HuH-7 (cell line): ENCODE data around the gene CCDC183.
"Not testable (repeated sequence)": the region's sequence is repeated elsewhere in the genome, so short reads cannot be mapped to it uniquely, and the experiment has no call there.

ENCODE experiments used
- DNase-seq: peaks from one replicate; pipeline ENCODE4 v3.0.0; 2011; ENCODE audit warnings: low spot score

Gene CCDC183

DNA sequence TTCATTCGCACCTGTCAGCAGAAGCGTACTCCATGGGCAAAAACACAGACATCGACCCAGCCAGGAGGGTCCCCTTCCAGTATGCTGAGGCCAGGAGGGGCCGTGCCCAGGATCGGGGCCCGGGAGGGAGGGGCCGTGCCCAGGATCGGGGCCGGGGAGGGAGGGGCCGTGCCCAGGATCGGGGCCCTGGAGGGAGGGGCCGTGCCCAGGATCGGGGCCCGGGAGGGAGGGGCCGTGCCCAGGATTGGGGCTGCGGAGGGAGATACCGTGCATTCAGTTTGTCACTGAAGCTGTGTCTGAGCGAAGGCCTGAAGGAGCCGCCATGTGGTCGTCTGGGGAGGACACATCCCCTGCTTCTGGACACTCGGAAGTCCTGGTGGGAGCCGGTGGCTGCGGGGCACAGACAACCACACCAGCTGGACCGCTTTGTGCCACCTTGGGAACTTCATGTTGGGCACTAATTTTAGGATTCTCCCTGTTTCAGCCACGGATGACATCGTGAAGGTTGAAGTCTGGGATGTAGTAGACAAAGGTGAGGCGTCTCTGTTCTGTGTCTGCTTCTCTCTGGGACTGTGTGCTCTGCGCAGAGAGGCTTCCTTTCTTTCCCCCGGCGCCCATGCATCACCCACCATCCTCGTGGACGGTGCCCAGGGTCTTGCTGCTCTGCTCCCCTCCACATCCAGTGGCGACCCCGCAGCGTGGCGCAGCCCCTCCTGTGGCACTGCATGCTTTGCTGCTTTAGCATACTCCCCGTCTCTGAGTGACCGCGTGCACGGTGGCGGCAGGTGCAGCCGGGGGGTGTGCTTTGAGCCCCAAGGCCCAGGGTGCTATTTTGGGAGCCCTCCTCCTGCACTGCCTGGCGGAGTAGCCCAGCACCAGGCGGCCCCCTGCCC lies 29.4 kb downstream of the CCDC183 start:
- DNase-seq = no peak

DNA sequence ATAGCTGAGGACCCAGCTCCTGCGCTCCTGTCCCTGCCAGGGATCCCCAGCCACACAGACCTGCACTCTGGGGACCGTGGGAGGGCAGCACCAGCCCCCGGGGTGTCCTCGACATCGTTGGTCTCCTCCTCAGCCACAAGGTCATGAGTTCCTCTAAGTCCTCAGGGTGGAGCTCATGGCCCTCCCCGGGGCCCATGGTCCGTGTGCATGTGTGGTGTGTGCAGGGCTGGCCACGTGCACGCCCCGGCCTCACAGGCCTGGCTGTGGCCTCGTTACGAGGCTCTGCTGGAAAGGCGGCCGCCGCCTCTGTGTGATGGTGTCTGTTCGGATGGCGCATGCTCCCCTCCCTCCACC lies 30.0 kb downstream of the CCDC183 start:
- DNase-seq = no peak

DNA sequence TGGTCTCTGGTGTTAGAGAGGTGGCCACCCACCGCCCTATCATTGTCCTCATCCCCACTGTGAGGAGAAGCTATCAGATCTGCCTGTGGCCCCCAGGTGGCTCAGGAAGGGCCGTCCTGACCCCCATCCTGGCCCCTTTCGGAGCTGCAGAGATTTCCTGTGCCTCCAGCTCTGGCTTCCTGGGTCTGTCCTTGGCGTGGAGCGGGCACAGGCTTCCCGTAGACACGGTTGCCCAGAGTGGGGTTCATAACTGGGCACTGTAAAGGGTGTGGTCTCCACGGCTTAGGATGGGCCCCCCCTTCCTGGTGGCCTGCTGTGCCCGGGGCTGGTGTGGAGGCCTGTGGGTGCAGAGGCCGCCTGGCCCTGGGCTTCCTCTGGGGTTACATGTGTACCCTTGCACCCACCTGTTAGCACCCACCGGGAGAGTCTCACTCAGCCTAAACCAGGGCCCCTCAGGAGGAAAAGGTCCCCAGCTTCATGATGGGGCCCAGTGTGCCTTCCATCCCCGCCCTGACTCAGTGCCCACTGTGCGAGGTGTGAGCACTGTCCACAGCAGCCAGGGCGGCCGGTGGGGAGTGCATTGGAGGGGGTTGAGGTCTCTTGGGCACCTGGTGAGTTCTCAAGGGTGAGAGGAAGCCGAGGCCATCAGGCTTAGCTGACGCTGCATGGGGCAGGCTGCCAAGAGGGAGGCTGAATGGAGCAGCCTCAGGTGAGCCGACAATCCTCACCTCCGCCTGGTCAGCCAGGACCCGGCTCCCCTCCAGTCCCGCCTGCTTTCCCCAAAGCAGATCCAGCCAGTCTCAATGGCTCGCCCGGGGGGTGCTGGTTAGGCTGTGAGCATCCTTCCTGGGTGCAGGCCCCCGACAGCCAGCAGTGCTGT lies 30.8 kb downstream of the CCDC183 start:
- DNase-seq = no peak

DNA sequence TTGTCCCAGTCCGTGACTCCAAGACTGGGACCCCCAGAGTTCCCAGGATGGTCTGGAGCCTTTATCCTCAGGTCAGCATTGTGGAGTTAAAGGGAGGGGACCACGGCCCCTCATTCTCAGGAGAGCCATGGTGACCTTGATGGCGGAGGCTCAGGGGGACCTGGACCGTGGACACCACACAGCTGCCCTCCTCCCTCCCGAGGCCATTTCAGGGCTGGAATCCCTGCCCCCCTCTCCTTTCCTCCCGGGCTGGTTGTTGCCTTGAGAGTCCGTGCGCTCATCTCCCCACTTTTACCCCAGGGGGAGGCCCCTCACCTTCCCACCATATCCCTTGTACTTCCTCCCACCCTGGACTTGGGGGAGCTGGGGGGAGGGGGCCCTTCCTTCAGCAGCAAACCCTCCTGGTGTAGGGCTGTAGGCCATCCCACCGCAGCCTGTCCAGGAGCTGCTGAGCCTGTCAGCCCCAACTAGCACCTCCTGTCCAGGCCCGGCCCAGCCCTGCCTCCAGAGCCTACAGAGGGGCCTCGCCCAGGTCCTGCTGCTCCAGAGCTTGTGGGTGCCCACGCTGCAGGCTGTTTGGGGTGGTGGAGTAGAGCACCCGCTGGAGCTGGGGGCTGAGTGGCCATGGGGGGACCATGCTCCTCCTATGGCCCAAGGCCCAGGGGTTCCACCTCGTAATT lies 31.8 kb downstream of the CCDC183 start:
- no peak for DNase-seq

DNA sequence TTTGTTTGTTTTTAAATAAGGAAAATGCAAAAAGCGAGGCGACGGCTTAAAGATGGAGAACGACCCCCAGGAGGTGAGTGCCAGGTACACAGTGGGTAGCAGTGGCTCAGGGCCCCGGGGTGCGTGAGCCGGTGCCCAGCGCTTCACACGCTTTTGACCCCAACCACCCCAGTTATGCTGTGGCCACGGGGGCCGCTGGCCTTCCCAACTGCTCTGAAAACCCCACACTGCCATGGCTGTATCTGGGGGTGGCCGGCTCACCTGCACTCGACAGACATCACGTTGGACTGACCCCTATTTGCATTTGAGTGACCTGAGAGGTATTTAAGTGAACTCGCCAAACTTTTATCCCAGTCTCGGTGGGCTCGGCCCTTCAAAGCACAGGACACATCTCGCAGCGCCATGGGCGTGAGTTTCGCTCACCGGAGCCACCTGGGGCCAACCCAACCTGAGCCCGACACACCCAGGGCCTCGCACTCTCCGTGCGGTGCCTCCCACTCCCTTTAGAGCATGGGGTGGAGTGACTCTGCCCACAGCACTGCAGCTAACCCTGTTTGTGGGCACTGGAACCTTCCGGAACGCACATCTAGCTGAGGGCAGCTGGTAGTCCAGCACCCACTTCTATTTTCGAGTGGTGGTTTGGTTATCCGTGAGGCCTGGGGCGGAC lies 32.5 kb downstream of the CCDC183 start:
- no peak for DNase-seq

DNA sequence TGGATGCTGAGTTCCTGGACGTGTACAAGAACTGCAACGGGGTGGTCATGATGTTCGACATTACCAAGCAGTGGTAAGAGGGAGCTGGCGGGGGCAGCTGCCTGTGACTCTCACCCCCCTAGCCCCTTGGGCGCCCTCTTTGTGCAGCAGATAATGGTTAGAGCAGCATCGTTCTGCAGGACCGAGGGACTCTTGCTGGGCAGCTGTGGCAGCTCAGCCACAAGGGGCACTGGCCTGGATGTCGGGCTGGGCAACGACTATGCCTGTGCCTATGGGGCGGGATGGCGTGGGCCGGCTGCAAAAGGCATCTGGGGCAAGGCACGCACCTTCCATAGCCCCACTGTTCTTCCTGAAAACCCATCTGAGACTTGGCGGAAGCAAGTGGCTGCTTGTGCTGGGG lies 33.3 kb downstream of the CCDC183 start:
- no peak for DNase-seq

DNA sequence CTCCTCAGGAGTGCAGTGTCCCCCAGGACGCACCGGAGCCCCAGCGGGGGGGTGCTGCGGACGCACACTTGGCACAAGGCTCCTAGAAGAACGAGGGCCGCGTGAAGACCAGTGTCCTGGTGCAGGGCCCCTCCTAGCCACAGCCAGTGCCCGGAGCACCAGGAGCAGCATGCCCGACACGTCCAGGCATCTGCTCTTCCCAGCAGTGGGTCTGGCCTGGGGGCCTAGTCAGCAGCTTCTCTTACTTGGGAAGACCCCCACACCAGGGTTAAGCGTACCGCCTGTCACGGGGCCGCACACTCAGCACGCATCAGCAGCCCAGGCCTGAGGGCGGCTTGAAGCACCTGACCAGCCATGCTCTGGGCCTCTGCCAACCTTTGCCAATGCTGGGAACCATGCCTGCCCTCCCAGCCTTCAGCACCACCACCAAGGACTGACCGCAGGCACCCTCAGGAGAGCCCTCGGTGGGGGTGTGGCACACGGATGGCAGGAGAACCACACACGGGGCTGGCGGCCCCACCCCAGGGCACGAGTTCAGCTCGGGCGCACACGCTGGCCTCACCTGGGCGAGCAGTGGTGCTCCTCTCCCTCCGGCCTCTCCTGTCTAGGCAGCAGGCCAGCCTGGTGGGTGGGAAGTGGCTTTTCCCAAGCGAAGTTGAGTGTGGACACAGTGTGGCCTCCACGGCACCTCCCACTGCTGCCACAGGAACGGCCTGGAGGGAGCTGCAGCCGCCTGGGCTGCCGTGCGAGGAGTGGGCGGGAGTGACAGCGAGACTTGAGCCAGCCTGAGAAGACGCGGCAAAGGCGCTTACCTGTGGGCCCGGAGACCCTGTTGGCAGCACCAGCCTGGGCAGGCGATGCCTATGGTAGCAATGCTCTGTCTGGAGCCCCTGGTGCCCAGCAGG lies 34.1 kb downstream of the CCDC183 start:
- DNase-seq = no peak

DNA sequence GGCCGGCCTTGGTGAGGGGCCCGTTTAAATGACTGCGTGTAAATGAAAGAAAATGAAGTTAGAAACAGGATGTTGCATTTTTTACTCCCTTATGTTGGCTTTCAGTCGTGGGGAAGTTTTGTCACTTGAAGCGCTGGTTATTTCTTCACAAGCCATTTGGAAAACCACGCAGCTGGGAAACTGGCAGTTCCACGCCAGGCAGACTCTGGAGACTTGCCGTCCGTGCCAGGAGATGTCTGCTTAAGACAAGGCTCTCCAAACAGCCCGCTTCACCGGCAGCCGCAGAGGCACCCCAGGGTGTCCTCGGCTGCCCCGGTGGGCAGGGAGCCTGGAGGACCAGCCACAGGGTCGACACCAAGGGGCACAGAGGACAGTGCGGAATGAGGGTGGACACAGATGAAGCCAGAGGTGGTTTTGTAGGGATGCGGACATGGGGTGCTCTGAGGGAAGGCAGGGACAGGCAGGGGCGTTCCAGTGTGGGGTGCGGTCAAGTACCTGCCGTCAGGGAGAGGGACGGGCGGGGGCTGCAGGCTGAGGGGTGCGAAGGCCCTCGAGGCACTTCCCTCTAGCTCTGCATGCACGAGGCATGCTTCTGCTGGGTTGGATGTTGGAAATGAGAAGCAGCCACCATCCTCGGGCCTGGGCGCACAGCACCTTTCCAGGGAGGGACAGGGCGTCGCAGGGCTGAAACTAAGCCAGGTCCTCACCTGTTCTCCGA lies 35.0 kb downstream of the CCDC183 start:
- no peak for DNase-seq

DNA sequence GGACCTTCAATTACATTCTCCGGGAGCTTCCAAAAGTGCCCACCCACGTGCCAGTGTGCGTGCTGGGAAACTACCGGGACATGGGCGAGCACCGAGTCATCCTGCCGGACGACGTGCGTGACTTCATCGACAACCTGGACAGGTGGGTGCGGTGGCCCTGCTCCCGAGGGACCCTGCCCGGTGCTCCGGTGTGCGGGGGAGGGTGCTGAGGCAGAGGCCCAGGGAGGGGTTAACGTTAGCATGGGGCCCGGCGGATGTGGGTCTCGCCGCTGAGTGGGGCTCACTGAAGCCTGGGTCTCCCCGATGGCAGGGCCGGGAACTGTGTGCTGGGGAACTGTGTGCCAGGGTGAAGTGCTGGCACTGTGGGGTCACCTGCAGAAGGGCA lies 35.6 kb downstream of the CCDC183 start:
- DNase-seq = no peak

DNA sequence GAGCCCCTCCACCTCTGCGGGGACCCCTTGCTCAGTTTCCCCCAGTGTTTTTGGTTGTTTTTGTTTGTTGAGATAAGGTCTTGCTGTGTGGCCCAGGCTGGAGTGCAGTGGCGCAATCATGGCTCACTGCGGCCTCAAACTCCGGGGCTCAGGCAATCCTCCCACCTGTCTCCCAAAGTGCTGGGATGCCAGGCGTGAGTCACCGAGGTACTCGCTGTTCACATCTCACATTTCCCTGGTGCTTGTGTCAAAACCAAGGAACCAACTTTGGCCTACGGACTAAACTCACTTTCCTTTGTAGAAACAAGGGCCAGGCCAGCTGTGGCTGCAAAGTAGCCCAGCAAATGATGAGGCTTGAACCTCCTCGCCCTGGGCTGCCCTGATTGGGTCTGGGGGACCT lies 36.4 kb downstream of the CCDC183 start:
- no peak for DNase-seq

DNA sequence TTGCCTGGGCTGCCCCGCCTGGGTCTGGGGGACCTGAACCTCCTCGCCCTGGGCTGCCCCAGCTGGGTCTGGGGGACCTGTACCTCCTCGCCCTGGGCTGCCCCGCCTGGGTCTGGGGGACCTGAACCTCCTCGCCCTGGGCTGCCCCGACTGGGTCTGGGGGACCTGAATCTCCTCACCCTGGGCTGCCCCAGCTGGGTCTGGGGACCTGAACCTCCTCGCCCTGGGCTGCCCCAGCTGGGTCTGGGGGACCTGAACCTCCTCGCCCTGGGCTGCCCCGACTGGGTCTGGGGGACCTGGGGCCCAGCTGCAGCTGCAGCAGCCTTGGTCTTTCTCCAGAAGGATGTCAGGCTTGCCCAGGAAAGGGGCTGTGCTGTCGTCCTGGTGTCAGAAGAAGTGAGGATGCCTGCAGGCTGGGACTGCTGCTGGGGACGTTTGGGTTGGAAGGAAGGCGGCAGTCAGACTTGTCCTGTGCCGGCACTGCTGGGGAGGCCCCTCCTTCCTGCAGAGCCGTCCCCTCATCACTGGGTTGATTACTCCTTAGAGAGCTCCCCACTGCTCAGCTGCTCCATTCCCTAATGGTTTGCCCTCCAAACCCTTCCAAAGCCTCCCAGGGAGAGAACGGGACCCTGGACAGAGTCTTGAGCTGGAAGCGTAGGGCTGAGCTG lies 37.4 kb downstream of the CCDC183 start:
- DNase-seq = not testable (repeated sequence)

DNA sequence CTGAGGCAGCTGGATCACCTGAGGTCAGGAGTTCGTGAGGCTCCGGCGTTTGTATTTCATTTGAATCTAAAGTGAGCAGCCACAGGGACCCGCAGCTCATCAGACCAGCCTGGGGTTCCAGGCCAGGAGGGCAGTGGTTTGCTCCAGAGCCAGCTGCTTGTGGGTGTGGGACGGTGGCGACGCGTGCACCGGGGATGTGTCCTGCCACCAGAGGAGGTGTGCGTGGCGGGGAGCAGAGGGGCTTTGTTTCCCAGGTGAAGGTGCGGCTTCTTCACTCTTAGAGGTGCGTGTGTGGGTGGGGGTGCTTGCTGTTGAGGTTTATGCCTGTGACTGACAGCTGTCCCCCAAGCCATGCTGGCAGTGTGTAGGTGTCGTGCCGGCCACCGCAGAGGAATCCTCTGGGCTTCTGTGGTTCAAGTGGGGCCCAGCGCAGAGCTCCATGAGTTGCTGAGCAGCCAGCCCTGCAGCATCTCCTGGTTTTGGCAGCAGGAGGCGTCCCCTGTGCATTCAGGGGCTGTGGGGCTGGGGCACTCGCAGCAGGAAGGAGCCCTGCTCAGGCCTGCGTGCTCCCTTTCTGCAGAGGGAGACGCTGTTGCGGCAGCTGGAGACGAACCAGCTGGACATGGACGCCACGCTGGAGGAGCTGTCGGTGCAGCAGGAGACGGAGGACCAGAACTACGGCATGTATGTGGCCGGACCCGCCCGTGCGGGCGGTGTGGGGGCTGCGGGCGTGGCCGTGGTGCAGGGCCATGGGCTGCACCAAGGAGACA lies 39.2 kb downstream of the CCDC183 start:
- DNase-seq = no peak

DNA sequence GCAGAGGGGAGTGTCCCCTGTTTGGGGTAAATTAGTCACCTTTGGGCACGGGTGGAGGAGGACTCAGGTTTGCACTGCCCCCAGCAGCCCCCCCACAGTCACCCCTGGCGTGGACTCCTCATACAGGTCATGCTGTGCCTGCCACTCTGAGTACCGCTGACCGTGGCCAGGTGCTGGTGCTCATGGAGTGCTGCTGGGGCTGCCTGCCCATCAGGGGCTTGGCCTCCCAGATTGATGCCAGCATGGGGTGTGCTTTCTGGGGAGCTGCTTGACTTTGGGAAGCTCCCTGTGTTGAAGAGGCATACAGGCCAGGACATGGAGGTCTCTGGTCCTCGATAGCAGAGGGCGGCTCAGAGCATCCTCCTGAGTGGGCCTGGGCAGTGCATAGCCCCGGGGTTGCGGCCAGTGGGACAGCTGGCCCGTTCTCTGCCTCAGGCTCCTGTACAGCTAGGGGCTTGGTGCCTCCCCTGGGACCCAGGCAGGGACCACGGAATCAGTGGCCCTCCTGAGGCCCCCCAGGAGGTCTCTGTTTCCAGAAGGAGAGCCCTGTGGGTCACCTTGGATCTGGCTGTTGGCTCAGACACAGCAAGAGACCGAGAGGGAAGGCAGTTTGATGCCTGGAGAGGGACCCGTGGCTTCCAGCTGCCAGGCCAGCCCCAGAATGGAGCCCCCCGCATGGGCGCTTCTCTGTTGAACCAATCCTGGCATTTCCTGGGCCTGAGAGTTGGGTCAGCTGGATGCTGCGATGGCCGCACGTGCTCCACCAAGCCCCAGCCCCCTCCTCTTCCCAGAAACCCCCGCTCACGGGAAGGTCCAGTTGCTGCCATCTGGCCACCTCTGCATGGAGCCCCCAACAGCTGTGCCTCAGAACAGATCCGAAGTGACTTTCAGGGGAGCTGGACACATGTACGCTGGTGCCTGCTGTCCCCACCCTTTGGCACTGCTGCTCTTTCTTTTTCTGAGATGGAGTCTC lies 40.1 kb downstream of the CCDC183 start:
- DNase-seq = no peak

DNA sequence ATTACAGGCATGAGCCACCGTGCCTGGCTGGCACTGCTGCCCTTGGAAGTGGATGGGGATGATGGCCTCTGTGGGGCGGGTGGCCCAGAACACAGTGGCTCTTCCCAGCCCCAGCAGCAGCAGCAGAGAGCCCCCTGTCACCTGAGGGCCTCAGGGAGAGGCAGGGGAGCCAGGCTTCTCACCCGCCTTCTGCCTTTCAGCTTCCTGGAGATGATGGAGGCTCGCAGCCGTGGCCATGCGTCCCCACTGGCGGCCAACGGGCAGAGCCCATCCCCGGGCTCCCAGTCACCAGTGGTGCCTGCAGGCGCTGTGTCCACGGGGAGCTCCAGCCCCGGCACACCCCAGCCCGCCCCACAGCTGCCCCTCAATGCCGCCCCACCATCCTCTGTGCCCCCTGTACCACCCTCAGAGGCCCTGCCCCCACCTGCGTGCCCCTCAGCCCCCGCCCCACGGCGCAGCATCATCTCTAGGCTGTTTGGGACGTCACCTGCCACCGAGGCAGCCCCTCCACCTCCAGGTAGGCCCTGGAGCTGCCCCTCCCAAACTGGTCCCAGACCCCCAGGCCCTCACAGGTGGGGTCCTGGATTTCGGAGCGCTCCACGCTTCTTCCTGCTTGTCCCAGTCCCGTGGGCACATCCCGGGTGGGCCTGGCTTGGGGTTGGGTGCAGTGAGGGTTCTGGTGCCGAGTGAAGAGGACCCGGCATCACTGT lies 41.2 kb downstream of the CCDC183 start:
- no peak for DNase-seq

DNA sequence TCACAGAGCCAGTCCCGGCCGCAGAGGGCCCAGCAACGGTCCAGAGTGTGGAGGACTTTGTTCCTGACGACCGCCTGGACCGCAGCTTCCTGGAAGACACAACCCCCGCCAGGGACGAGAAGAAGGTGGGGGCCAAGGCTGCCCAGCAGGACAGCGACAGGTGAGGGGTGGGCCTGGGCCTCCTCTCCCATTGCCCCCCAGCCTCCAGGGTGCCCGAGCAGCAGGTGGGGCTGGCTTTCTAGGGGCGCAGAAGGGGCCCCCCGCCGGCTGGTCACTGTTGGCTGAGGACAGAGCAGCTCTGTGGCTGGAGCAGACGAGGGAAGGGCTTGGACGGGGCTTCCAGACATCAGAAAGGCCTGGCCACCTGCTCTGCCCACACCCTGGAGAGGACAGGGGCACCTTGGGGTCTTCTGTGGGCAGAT lies 41.7 kb downstream of the CCDC183 start:
- not testable (repeated sequence) for DNase-seq

DNA sequence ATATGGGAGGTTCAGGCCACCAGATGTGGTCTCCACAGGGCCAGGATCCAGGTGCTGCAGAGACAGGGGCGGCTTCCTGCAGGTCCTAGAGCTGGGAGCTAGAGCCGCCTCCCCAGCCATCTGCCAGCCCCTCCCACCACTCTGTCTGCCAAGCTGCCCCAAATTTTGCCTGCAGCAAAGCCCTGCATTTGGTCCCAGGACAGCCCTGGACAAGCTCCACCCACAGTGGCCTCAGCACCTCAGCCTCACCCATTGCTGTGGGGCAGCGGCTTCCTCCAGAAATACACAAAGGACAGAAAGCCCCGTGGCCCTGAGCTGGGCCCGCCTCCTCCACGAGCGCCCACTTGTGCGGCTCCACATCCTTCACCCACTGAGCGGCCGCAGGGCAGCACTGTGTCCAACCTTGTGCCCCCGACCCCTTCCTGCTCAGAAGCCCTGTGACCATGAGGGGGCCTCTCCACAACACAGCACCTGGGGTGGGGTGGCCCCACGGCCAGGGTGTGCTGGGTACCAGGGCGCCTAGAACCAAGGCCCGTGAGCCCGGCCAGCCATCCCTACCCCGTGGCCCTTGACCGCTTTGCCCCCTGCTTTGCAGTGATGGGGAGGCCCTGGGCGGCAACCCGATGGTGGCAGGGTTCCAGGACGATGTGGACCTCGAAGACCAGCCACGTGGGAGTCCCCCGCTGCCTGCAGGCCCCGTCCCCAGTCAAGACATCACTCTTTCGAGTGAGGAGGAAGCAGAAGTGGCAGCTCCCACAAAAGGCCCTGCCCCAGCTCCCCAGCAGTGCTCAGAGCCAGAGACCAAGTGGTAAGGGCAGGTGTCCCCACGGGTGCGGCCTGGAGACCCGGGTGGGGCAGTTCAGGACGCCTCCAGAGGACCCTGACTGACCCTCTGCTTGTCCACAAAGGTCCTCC lies 42.4 kb downstream of the CCDC183 start:
- no peak for DNase-seq
